SK-N-SH treated with all-trans-retinoic acid at 6 μM for 48 hours (cell line): Measurements from ENCODE around the gene NKPD1.

ENCODE experiments used
- ATAC-seq: fragments of 200-7000 bp; cut with Tn5 transposase; 3 replicates; pipeline ENCODE4 v1.9.1; 2020; ENCODE audit warnings: mild to moderate bottlenecking, moderate library complexity
- ARNTL ChIP-seq: fragments of 450-650 bp; formaldehyde crosslinking; IDR thresholded peaks from 2 replicates; pipeline ENCODE4 v1.5.0; 2020; ENCODE audit warnings: low read depth, mild to moderate bottlenecking, moderate library complexity, borderline replicate concordance
- BACH2 ChIP-seq: fragments of 250-450 bp; sonication (Bioruptor Pico); IDR thresholded peaks from 2 replicates; pipeline ENCODE4 v1.9.0; 2021; ENCODE audit warnings: mild to moderate bottlenecking, borderline replicate concordance
- CSDC2 ChIP-seq: fragments of 250-450 bp; sonication (Bioruptor Pico); IDR thresholded peaks from 2 replicates; pipeline ENCODE4 v1.5.0; 2020; ENCODE audit warnings: mild to moderate bottlenecking, moderate library complexity
- ESRRG ChIP-seq: fragments of 250-450 bp; sonication (Bioruptor Pico); IDR thresholded peaks from 2 replicates; pipeline ENCODE4 v1.6.1; 2021; ENCODE audit warnings: mild to moderate bottlenecking
- ISL1 ChIP-seq: fragments of 250-450 bp; sonication (Bioruptor Pico); IDR thresholded peaks from 2 replicates; pipeline ENCODE4 v2.1.2; 2022; ENCODE audit warnings: mild to moderate bottlenecking, moderate library complexity
- OSR1 ChIP-seq: fragments of 250-450 bp; sonication (Bioruptor Pico); IDR thresholded peaks from 2 replicates; pipeline ENCODE4 v1.8.0; 2022; ENCODE audit warnings: moderate library complexity, mild to moderate bottlenecking, inconsistent platforms
- PPARA ChIP-seq: fragments of 250-450 bp; sonication (Bioruptor Pico); IDR thresholded peaks from 2 replicates; pipeline ENCODE4 v1.5.0; 2020; ENCODE audit warnings: mild to moderate bottlenecking, borderline replicate concordance
- RARB ChIP-seq: fragments of 250-450 bp; sonication (Bioruptor Pico); IDR thresholded peaks from 2 replicates; pipeline ENCODE4 v1.8.0; 2021; ENCODE audit warnings: mild to moderate bottlenecking, moderate library complexity
- SNAI2 ChIP-seq: fragments of 250-450 bp; sonication (Bioruptor Pico); IDR thresholded peaks from 2 replicates; pipeline ENCODE4 v1.5.0; 2020; ENCODE audit warnings: mild to moderate bottlenecking, moderate library complexity
- TCF4 ChIP-seq: fragments of 250-450 bp; sonication (Bioruptor Pico); IDR thresholded peaks from 2 replicates; pipeline ENCODE4 v1.8.0; 2021; ENCODE audit warnings: mild to moderate bottlenecking, moderate library complexity, borderline replicate concordance
- TOX ChIP-seq: fragments of 250-450 bp; sonication (Bioruptor Pico); IDR thresholded peaks from 2 replicates; pipeline ENCODE4 v1.8.0; 2021; ENCODE audit warnings: mild to moderate bottlenecking, moderate library complexity, borderline replicate concordance
- ZC3H10 ChIP-seq: fragments of 250-450 bp; sonication (Bioruptor Pico); IDR thresholded peaks from 2 replicates; pipeline ENCODE4 v1.5.1; 2021; ENCODE audit warnings: mild to moderate bottlenecking, moderate library complexity
- ZFP3 ChIP-seq: fragments of 250-450 bp; sonication (Bioruptor Pico); IDR thresholded peaks from 2 replicates; pipeline ENCODE4 v1.5.0; 2020; ENCODE audit warnings: mild to moderate bottlenecking, moderate library complexity
- ZNF565 ChIP-seq: fragments of 450-650 bp; formaldehyde crosslinking; conservative IDR thresholded peaks from 2 replicates; pipeline ENCODE4 v1.5.0; 2020; ENCODE audit warnings: low read depth, mild to moderate bottlenecking, moderate library complexity
- ZNF70 ChIP-seq: fragments of 450-650 bp; formaldehyde crosslinking; IDR thresholded peaks from 2 replicates; pipeline ENCODE4 v1.5.0; 2020; ENCODE audit warnings: mild to moderate bottlenecking, moderate library complexity
- ZNF8 ChIP-seq: fragments of 450-650 bp; formaldehyde crosslinking; IDR thresholded peaks from 2 replicates; pipeline ENCODE4 v1.5.0; 2020; ENCODE audit warnings: mild to moderate bottlenecking, moderate library complexity
- TF ChIP-seq, protein P1 (sequence below): fragments of 250-450 bp; sonication (Bioruptor Pico); IDR thresholded peaks from 2 replicates; pipeline ENCODE4 v1.5.0; 2020; ENCODE audit warnings: mild to moderate bottlenecking, moderate library complexity
- TF ChIP-seq, protein P2 (sequence below): fragments of 250-450 bp; sonication (Bioruptor Pico); IDR thresholded peaks from 2 replicates; pipeline ENCODE4 v1.8.0; 2020; ENCODE audit warnings: mild to moderate bottlenecking, moderate library complexity, borderline replicate concordance
- TF ChIP-seq, protein P3 (sequence below): fragments of 250-450 bp; sonication (Bioruptor Pico); IDR thresholded peaks from 2 replicates; pipeline ENCODE4 v1.5.1; 2020; ENCODE audit warnings: low read depth, mild to moderate bottlenecking, moderate library complexity
- TF ChIP-seq, protein P4 (sequence below): fragments of 250-450 bp; sonication (Bioruptor Pico); IDR thresholded peaks from 2 replicates; pipeline ENCODE4 v1.8.0; 2021; ENCODE audit warnings: low read depth, mild to moderate bottlenecking, moderate library complexity, borderline replicate concordance

Gene NKPD1

GRCh38 chr19:45162608-45163143 is 1.9 kb upstream of the NKPD1 start:
- TF ChIP-seq ZFP3 (no peak), RARB (no peak), BACH2 (CRISPR knock-in tag) (no peak), SNAI2 (CRISPR knock-in tag) (no peak), ZNF70 (CRISPR knock-in tag) (no peak), ZNF8 (CRISPR knock-in tag) (no peak), ARNTL (no peak), ZNF565 (no peak), OSR1 (CRISPR knock-in tag) (no peak), CSDC2 (CRISPR knock-in tag) (no peak), ISL1 (CRISPR knock-in tag) (no peak), ZC3H10 (CRISPR knock-in tag) (no peak), ESRRG (CRISPR knock-in tag) (no peak), TCF4 (CRISPR knock-in tag) (no peak)
- TF ChIP-seq, protein P1, sequence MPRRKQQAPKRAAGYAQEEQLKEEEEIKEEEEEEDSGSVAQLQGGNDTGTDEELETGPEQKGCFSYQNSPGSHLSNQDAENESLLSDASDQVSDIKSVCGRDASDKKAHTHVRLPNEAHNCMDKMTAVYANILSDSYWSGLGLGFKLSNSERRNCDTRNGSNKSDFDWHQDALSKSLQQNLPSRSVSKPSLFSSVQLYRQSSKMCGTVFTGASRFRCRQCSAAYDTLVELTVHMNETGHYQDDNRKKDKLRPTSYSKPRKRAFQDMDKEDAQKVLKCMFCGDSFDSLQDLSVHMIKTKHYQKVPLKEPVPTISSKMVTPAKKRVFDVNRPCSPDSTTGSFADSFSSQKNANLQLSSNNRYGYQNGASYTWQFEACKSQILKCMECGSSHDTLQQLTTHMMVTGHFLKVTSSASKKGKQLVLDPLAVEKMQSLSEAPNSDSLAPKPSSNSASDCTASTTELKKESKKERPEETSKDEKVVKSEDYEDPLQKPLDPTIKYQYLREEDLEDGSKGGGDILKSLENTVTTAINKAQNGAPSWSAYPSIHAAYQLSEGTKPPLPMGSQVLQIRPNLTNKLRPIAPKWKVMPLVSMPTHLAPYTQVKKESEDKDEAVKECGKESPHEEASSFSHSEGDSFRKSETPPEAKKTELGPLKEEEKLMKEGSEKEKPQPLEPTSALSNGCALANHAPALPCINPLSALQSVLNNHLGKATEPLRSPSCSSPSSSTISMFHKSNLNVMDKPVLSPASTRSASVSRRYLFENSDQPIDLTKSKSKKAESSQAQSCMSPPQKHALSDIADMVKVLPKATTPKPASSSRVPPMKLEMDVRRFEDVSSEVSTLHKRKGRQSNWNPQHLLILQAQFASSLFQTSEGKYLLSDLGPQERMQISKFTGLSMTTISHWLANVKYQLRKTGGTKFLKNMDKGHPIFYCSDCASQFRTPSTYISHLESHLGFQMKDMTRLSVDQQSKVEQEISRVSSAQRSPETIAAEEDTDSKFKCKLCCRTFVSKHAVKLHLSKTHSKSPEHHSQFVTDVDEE (CRISPR knock-in tag) = no peak
- TF ChIP-seq, protein P2, sequence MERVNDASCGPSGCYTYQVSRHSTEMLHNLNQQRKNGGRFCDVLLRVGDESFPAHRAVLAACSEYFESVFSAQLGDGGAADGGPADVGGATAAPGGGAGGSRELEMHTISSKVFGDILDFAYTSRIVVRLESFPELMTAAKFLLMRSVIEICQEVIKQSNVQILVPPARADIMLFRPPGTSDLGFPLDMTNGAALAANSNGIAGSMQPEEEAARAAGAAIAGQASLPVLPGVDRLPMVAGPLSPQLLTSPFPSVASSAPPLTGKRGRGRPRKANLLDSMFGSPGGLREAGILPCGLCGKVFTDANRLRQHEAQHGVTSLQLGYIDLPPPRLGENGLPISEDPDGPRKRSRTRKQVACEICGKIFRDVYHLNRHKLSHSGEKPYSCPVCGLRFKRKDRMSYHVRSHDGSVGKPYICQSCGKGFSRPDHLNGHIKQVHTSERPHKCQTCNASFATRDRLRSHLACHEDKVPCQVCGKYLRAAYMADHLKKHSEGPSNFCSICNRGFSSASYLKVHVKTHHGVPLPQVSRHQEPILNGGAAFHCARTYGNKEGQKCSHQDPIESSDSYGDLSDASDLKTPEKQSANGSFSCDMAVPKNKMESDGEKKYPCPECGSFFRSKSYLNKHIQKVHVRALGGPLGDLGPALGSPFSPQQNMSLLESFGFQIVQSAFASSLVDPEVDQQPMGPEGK (CRISPR knock-in tag) = no peak
- TF ChIP-seq, protein P3, sequence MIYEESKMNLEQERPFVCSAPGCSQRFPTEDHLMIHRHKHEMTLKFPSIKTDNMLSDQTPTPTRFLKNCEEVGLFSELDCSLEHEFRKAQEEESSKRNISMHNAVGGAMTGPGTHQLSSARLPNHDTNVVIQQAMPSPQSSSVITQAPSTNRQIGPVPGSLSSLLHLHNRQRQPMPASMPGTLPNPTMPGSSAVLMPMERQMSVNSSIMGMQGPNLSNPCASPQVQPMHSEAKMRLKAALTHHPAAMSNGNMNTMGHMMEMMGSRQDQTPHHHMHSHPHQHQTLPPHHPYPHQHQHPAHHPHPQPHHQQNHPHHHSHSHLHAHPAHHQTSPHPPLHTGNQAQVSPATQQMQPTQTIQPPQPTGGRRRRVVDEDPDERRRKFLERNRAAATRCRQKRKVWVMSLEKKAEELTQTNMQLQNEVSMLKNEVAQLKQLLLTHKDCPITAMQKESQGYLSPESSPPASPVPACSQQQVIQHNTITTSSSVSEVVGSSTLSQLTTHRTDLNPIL (CRISPR knock-in tag) = no peak
- TF ChIP-seq, protein P4, sequence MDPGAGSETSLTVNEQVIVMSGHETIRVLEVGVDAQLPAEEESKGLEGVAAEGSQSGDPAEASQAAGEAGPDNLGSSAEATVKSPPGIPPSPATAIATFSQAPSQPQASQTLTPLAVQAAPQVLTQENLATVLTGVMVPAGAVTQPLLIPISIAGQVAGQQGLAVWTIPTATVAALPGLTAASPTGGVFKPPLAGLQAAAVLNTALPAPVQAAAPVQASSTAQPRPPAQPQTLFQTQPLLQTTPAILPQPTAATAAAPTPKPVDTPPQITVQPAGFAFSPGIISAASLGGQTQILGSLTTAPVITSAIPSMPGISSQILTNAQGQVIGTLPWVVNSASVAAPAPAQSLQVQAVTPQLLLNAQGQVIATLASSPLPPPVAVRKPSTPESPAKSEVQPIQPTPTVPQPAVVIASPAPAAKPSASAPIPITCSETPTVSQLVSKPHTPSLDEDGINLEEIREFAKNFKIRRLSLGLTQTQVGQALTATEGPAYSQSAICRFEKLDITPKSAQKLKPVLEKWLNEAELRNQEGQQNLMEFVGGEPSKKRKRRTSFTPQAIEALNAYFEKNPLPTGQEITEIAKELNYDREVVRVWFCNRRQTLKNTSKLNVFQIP (CRISPR knock-in tag) = no peak
- no peak for ATAC-seq

DNA sequence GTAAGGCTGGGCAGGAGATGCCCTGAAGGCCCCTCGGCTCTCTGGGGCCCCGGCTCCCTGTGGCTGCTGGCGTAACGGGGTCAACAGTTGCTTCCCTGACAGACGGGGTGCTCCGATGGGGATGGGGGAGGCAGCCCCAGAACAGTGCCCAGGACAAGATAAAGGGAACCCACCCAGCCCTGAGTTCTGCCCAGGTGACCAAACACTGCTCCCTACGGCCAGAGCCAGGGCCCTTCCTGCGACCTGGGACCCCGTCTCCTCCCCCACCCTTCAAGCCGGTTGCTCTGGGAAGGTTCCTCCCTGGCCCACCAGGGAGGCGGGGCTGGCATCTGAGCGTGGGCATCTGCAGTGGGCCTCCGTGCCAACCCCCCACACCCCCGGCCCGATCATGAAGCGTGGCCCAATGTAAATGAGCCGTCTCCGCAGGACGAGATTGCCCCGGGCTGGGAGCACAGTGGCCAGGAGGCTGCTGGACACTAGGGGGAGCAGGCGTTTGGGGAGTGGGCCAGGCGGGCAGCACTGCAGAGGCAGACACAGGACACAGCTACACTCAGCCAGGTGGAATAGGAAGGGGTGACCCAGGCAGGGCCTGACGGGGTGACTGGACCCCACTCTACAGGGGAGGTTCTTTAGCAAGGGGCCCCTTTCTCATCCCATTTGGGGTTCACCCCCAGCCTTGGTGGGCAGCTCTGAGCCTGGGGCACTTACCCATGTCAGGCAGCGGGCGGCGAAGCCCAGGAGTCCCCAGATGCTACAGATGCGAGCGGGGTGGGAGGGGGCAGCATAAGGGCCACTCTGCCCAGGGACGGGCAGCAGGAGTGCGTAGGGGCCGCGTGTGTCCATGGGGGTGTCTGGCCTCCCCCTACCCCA is 1.2 kb upstream of the NKPD1 start:
- peak; percentile 84 for ATAC-seq
- no peak for TF ChIP-seq ZNF565
- TF ChIP-seq SNAI2 (CRISPR knock-in tag) = no peak
- TF ChIP-seq, protein P2 (CRISPR knock-in tag) = no peak
- no peak for TF ChIP-seq BACH2 (CRISPR knock-in tag)
- no peak for TF ChIP-seq ISL1 (CRISPR knock-in tag)
- TF ChIP-seq PPARA (CRISPR knock-in tag) = no peak
- TF ChIP-seq, protein P3 (CRISPR knock-in tag) = no peak
- TF ChIP-seq OSR1 (CRISPR knock-in tag) = no peak
- no peak for TF ChIP-seq TOX (CRISPR knock-in tag)
- no peak for TF ChIP-seq ZFP3
- TF ChIP-seq ZNF8 (CRISPR knock-in tag) = no peak
